ENCODE measurements around the gene MZB1.

Gene MZB1

DNA sequence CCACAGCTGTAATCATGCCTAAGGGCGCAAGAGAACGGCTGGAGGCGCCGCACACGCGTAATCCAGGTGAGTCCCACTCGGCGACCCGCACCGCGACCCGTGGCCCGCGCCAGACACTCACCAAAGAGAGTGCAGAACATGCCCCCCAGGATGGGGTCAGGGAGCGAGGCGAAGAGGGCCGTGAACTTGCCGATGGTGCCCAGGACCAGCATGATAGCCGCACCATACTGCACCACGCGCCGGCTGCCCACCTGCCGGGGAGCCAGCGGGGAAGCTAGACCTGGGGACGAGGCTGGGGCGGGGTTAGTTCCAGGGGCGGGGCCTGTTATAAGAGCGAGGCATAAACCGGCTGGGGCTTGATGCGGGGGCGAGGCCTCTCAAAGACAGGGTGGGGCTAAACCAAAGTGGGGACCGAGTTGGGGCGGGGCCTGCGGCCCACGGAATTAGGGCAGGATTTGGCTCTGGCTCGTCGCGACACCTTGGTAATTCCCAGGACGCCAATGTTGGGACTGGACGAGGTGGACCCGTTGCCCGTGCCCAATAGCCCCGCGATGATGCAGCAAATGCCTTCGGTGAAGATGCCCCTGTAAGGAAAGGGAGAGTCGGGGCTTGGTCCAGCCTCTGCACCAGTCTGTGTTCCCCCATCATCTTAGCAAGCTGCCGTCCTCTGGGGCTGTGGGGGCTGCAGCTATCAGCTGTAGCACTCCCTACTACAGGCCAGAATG lies 11.4 kb downstream of the MZB1 start:
- TF ChIP-seq, protein P1, sequence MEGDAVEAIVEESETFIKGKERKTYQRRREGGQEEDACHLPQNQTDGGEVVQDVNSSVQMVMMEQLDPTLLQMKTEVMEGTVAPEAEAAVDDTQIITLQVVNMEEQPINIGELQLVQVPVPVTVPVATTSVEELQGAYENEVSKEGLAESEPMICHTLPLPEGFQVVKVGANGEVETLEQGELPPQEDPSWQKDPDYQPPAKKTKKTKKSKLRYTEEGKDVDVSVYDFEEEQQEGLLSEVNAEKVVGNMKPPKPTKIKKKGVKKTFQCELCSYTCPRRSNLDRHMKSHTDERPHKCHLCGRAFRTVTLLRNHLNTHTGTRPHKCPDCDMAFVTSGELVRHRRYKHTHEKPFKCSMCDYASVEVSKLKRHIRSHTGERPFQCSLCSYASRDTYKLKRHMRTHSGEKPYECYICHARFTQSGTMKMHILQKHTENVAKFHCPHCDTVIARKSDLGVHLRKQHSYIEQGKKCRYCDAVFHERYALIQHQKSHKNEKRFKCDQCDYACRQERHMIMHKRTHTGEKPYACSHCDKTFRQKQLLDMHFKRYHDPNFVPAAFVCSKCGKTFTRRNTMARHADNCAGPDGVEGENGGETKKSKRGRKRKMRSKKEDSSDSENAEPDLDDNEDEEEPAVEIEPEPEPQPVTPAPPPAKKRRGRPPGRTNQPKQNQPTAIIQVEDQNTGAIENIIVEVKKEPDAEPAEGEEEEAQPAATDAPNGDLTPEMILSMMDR (IDR thresholded peaks at IDR 0.05; ENCODE audit: insufficient read depth, low read length, poor library complexity, severe bottlenecking) = no peak
- no peak for DNase-seq (ENCODE audit: extremely low read depth, insufficient read length)
- no peaks in the 10 kb centered on the region for H3K27me3 ChIP-seq (replicated peaks; ENCODE audit: control insufficient read depth, insufficient read depth, low read length)
- no peaks in the 10 kb centered on the region for H3K36me3 ChIP-seq (ENCODE audit: control insufficient read depth, insufficient read depth, low read length)
- H3K4me3 ChIP-seq (replicated peaks; ENCODE audit: low read depth, low read length) = no peak overlapping the region

DNA sequence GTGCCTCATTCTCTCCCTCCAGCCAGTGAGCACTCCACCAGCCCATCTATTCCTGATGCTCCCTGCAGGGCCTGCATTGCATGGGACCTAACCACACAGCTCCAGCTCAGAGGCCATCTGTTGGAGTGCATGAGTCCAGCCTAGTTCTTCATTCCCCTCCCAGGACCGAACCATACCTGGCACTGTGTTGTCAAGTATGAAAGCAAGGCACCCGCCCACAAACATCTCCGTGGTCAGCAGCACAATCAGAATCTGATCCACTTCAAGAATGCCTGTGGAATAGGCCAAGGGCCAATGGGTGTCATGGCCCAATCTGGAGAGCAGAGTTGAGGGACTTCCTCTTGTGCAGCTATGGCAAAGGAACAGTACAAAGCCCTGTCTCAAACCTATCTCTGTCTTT lies 12.5 kb downstream of the MZB1 start:
- H3K27me3 ChIP-seq (replicated peaks; ENCODE audit: control insufficient read depth, insufficient read depth, low read length) = no peaks in the 10 kb centered on the region
- H3K36me3 ChIP-seq (ENCODE audit: control insufficient read depth, insufficient read depth, low read length) = no peaks in the 10 kb centered on the region
- DNase-seq (ENCODE audit: extremely low read depth, insufficient read length) = no peak
- no peak overlapping the region for H3K4me3 ChIP-seq (replicated peaks; ENCODE audit: low read depth, low read length)
- TF ChIP-seq, protein P1 (IDR thresholded peaks at IDR 0.05; ENCODE audit: insufficient read depth, low read length, poor library complexity, severe bottlenecking) = no peak

DNA sequence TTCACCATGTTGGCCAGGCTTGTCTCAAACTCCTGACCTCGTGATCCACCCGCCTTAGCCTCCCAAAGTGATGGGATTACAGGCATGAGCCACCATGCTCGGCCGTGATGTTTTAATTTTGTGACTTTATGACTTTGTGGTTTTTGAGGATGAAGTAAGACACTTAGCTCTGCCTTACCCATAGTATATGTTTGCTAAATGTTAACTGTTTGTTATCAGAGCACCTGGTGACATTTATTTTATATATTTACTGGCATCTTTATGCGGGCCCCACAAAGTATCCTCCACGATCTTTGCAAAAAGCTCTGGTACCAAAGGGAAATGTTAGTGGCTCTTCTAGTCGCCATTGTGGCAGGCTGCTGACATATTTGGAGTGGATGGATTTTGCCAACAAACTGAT lies 13.3 kb downstream of the MZB1 start:
- no peak overlapping the region for H3K4me3 ChIP-seq (replicated peaks; ENCODE audit: low read depth, low read length)
- DNase-seq (ENCODE audit: extremely low read depth, insufficient read length) = no peak
- H3K27me3 ChIP-seq (replicated peaks; ENCODE audit: control insufficient read depth, insufficient read depth, low read length) = no peaks in the 10 kb centered on the region
- no peaks in the 10 kb centered on the region for H3K36me3 ChIP-seq (ENCODE audit: control insufficient read depth, insufficient read depth, low read length)
- TF ChIP-seq, protein P1 (IDR thresholded peaks at IDR 0.05; ENCODE audit: insufficient read depth, low read length, poor library complexity, severe bottlenecking) = no peak

DNA sequence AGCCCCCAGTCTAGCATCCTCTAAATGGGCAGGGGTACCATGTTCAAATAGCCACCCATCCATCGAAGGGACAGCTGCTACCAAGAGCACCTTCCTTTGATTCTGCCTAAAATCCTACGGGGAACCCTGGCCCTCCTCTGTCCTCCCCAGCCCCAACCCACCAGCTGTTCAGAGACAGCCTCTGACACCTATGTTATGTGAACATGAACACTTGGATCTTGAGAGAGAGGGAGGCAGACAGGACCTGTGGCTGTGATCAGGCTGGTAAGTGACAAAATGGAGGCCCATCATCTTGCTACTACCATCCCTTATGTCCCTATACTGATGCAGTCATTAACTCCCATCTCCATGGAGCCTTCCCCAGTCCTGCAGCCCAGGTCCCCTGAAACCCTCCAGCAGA lies 14.8 kb downstream of the MZB1 start:
- TF ChIP-seq, protein P1 (IDR thresholded peaks at IDR 0.05; ENCODE audit: insufficient read depth, low read length, poor library complexity, severe bottlenecking) = no peak
- Histone ChIP-seq H3K4me3 (replicated peaks; ENCODE audit: low read depth, low read length) (no peak overlapping the region), H3K36me3 (ENCODE audit: control insufficient read depth, insufficient read depth, low read length) (no peaks in the 10 kb centered on the region), H3K27me3 (replicated peaks; ENCODE audit: control insufficient read depth, insufficient read depth, low read length) (no peaks in the 10 kb centered on the region)
- no peak for DNase-seq (ENCODE audit: extremely low read depth, insufficient read length)

DNA sequence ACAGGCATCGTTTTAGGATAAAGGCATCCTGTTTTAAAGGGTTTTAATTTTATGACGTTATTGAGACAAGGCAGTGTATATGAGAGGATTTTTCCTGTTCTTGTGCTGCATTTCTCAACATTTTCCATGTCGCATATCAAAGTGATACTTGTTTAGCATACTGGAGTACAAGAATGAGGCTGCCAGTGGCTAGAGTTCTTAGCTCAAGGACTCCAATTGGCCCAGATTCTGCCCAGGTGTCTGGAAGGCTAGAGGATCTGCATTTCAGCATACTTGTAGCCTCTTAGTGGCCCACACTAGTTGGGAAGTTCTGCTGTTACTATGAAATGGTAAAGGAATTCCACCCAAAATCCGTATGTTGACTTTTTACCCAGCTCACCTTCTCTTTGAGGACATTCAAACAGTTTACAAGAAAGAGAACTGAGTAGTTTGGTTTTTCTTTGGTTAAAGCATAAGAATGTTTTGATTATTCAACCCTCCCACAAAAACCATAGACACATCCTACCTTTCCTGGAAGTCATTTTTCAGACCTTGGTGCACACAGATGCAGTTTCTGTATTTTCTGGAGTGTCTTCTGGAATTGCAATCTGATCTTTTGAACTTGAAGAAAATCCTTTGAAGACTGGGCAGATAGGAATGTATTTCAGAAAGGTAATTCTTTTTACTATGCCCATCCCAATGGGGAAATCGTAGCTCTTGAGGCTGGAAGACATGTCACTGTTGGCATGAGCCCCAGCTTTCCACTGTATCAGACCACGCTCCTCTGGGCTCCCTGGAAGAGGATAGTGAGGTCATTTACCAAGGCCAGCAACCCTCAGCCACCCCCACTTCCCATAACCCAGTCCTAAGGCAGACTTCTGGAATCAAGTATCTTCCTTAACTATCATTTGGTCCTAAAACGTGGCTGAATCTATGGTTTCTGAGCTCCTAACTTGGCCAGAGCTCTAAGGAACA lies 18.0 kb downstream of the MZB1 start:
- Histone ChIP-seq H3K36me3 (ENCODE audit: control insufficient read depth, insufficient read depth, low read length) (peaks cover under 1% of the 10 kb centered on the region), H3K4me3 (replicated peaks; ENCODE audit: low read depth, low read length) (no peak overlapping the region), H3K27me3 (replicated peaks; ENCODE audit: control insufficient read depth, insufficient read depth, low read length) (no peaks in the 10 kb centered on the region)
- TF ChIP-seq, protein P1 (IDR thresholded peaks at IDR 0.05; ENCODE audit: insufficient read depth, low read length, poor library complexity, severe bottlenecking) = no peak
- no peak for DNase-seq (ENCODE audit: extremely low read depth, insufficient read length)
